T-helper 9 cell (primary cell): ENCODE results near the gene OXNAD1.
A peak's percentile ranks its signal among the peaks of the same experiment; 100 is the strongest.
"Not testable (repeated sequence)": the region's sequence is repeated elsewhere in the genome, so short reads cannot be mapped to it uniquely, and the experiment has no call there.

ENCODE experiments used
- DNase-seq: peaks from one replicate; pipeline ENCODE4 v3.0.0-alpha.2; 2020

Gene OXNAD1

DNA sequence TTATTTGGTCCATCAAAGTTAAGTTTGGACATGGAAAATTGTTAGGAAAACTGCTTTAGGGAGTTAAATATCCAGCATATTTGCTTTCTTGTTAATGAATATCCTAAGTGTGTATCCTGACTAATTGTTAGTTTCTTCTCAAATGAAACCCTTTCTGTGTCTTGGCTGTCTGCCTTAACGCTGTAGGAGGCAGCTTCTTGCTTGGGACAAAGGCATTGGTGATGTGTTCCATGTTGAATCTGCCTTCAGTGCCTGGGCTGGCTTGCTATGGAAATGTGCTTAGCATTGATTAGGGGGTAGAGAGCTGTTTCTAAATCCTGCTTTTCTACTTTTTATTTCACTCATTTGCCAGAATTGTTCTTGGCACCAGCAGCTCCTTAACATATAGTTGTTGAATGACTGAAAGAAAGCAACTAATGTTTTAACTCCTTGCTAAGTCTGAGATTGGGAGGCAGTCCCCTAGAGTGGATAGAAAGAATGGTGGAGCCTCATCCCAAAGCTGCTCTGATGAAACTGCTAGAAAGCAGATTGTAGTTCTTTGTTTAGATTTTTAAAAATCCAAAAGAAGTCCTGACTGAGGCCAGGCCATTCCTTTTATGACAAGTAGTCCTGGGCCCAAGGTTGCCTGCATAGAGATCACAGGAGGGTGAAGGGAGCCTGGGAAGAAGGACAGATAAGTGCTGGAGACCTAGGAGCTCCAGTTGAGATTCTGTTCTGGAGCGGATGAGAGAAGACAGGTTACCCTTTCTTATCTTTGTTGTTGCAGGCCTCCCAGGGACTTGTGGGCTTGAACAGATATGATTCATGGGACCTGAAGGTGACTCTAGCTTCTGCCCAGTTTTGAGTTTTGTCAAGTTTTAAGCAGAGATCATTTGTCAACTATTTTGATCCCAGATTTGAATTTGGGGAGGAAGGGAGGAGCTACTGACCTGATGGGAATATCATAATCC, 39.3 kb downstream of the OXNAD1 start:
- no peak for DNase-seq

DNA sequence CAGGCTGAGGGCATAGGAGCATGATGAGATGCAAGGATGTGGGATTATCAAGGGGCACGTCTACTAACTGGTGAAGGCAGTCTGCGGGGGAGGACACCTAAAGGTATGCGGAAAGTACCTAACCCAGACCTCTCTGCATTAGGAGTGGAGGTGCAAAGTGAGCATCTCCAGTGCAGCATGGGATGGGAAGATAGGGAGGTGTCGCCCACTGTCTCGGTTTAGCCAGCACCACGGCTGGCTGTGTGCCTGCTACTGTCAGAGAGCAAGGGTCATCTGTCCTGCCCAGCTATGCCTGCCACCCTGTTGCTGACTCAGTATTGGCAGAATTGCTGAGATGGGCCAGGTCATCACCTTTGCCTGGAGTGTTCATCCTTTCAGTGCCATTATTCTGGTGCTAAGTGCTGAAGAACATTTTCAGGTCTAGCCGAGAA, 40.1 kb downstream of the OXNAD1 start:
- DNase-seq: peak; percentile 28

DNA sequence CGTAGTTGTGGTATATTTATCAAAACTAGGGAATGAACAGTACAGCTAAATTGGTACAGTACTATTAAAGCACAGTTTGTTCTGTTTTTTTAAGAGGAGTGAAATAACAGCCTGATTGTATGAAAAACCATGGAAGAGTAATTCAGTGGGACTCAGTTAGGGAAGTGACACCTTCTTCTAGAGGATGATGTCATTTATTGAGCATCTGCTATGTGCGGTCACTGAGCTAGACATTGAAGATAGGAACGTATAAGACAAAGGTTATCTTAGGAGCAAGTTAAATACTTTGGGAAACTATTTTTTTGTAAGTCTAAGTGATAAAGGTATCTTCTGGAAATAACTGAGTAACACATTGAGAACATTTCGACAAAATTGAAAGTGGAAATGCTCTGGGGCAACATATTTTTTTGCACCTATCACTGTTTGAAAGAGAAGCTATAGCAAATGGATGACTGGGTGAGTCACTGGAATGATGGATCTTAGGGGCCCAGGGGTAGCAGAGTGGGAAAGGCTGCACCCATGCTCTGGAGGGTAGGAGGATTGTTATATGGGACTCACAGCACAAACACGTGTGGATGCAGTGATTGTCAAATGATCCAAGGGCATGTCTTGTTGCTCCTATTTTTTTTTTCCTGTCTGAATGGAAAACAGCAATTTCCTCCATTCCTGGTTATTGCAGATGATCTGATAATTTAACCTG, 43.0 kb downstream of the OXNAD1 start:
- no peak for DNase-seq

DNA sequence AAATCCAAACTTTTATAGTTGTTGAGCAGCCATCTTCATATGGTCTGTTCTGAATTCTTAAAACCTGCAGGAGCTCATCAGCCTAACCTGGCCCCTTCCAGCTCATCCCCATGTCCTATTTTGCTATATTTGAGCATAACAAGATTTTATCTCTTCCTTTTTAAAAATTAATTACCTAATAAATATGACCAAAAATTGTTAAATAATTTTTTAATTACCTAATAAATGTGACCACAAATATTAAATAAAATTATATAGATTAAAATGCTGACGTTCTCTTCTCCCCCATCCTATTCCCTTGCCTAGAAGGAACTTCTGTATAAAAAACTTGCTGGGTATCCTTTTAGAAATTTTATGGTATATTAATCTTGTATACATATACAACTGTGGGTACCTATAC, 43.7 kb downstream of the OXNAD1 start:
- no peak for DNase-seq

DNA sequence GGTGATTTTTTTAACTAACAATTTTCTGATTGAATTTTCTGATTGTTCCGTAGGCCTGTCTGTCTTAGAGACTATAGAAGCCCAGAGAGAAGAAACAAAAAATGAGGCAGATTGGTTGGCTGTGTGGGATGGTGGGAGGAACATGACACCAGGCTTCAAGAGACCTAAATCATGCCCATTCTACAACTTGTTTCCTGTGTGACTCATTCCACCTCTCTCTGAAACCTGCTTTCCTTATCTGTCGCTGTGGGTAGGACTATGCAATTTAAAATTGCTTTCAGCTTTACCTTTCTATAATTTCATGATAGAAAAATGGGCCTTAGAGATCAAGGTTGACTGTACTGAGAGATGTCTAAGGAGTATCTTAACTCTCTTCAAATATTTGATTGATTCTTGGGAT, 44.5 kb downstream of the OXNAD1 start:
- peak; percentile 32 for DNase-seq

DNA sequence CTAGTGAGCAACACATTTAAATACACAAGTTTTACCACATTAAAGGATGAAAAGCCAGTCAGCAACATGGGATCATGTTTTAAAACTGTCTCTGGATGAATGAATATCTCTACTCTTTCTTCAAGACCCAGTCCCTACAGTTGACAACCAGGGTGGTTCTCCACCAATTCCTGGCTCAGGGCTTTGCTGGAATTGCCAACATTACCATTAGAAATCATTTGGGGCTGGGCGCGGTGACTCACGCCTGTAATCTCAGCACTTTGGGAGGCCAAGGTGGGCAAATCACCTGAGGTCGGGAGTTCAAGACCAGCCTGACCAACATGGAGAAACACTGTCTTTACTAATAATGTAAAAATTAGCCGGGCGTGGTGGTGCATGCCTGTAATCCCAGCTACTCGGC, 45.5 kb downstream of the OXNAD1 start:
- DNase-seq: not testable (repeated sequence)

DNA sequence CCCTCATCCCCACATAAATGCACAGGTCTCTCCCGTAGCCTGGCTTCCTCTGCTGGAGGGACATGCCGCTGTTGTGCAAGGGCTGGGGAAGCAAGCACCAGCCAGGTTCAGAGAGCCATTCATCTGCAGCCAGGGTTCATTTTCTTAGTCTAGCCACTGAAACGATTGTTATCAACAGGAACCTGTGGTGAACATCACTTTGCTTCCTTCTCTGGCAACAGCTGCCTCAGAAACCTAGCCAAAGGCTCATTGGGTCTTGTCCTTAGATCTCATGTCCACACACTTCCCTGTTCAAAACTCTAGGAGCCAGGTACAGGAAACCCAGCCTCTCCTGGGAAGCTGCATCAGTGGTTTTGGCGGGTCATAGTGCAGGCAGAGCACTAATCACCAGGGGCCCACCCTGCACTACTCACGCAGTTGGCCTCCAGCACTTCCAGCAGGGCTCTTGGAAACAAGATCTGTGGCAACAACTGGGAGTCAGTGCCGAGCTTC, 47.0 kb downstream of the OXNAD1 start:
- peak; percentile 49 for DNase-seq

DNA sequence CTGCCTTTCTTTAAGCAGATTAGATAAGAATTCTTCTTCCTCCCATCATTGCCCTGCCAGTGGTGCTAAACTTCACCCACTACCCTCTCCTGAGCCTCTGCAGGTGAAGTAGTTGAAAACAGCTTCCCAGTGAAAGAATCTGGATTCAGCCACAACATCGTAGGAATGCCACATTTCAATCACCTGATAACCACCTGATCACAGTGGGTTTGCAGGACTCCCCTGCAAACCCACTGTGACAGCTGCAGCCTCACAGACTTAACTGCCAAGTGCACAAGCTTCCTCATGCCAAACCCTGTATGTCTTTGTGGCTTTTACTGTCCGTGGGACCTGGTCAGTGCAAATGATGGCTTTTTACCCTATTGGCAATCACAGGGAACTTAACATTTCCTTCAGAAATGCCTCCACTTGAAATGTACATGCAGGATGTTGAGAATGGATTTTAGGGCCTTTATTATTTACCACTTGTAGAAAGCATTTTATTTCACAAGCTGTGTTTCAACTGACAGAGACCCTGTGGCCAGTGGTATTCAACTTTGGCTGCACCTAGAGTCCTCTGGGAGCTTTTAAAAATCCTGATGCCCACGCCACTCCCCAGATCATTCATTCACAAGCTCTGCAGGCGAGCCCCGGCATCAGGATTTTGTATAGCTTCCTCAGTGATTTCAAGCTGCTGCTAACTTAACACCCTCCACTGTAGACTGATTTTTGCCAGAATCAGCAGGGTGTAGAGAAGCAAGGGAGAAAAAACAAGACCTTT, 49.1 kb downstream of the OXNAD1 start:
- no peak for DNase-seq

DNA sequence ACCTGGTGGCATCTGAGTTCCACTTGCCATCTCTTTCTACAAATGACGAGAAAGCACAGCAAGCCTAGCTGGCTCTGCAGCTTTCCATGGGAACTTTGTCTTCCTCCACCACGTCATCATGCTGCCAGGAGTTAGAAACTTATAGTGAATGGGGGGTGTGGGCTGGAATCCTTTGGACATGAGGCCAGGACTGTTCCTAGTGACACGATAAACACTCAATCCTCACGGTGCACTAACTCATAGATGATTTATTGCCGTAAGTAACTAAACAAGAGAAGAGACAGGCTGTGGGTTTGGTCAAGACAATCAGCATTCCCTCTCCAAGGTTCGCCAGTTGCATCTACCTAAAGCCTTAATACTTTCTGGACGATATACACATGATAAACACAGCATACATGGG, 50.6 kb downstream of the OXNAD1 start:
- no peak for DNase-seq

DNA sequence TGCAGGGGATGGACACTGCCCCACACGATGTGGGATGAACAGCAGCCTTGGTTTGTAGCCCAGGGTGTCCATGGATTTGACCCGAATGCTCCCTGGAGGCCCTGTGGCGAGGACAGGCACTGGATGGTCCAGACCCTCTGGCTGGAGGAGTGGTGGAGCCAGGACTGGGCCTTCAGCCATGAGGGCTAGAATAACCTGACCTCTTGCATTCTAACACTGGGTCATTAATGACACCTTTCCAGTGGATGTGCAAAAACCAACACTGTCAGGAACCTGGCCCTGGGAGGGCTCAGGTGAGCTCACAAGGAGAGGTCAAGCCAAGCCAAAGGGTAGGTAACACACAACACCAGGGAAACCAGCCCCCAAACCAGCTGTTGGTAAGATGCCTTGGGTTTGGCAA, 51.4 kb downstream of the OXNAD1 start:
- no peak for DNase-seq

DNA sequence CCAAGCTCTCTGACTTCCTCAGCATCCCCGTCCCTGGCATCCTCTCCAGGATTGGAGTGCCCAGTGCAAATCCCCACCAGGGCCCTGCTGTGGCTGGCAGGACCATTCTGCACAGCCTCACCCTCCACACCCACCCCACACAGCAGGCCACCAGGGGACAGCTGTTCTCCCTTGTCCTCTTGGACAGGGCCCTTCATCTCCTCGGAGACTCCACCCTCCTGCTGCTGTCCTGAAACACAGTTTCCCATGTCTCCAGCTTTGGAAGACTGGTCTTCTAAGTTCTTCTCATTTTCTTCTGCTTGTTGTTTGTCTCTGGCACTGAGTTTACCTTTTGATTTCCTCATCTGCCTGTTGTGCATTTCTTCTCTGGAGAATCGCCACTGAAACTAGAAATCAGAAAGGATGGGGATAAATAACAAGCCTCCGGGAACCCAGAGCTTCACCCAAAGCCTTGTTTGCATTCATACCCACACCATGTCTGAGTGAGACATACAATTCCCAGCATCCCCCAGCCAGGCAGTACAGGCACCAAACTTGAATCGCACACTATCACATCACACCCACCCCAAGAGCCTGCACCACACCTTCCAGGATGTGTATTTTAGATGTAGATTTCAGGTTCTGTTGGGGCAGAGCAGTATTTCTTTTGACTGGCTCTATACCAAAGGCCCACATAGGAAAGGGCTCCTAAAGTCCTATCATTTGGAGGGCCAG, 52.0 kb downstream of the OXNAD1 start:
- no peak for DNase-seq

DNA sequence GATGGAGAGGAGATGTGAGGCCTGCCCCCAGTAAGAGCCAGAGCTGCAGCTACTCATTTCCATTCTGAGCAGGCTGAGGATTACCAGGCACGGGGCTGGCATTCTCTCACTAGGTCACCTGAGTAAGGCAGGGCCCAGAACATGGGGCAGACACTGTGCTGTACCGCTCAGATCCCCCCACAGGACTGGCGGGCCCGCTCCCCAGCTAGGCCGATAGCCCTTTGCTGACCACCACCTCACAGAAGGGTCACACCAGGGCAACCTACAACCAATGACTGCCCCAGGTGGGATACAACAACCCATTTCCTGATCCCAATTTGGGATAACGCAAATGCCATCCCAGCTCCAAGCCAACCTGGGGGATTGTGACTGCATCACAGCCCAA, 52.5 kb downstream of the OXNAD1 start:
- DNase-seq: no peak

DNA sequence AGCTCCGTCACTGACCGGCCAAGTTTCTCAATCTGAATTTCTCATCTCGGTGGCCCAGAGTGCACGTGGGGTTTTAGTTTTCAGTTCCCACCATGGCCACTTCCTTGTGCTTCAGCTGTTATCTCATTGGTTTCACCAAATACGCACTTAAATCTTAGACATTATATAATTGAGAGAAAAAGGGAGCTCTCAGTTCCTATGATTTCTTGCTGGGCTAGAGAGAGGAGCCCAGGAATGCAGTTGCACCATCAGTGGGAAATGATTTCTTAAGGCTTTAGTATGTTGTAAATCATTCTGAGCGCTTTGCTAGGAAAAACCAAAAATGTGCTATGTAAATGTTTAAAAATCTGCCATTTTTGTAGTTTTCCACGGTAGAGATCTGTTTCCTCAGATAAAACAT, 53.2 kb downstream of the OXNAD1 start:
- DNase-seq: no peak

DNA sequence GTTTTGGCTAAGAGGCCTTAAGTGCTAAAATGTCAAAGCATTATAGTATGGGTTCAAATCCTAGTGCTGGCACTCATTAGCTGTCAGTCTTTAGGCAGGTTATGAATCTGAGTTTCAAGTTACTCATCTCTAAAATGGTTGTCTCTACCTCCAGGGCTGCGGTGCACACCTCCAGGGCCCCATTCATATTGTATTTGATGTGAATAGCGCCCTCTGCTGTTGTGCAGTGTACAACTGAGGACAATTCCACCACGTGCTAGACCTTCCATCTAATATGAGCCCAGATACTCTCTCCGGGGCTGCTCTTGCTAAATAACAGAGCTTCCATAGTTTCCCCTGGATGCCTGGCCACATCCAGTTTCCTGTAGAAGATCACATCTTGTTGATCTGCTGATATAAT, 54.3 kb downstream of the OXNAD1 start:
- peak; percentile 74 for DNase-seq

DNA sequence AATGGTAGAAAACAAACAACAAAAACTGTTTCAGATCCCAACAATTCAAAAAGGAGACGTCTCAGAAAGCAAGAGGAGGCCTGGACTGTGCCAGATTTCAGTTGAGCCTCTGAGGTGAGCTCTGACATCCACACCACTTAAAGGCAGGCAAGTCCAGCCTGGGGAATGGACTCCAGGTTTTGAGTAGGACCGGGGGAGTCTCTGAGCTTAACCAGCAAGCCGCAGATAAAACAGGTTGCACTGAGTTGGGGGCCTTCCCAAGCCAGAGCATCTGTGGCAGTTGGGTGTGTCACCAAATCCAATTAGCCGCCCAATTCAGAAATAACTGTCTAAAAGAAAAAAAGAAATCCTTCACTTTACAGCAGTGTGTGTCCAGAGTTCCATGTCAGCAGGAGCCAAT, 54.7 kb downstream of the OXNAD1 start:
- no peak for DNase-seq

DNA sequence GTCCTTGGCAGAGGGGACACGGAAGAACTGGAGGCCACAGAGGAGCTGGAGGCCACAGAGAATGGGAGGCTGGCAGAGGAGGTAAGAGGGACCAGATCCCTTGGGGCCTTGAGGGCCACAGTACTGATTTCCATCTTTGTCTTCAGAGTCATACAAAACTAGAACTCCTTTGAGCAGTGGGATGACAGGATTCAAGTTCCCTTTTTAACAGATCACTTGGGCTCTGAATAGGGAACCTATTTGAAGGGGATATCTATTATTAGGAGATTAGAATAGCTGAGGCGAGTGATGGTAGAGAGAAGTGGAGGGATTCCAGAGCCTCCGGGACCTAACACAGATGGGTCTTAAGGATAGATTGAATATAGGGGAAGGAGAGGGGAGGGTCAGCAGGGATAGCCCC, 55.7 kb downstream of the OXNAD1 start:
- DNase-seq: no peak

DNA sequence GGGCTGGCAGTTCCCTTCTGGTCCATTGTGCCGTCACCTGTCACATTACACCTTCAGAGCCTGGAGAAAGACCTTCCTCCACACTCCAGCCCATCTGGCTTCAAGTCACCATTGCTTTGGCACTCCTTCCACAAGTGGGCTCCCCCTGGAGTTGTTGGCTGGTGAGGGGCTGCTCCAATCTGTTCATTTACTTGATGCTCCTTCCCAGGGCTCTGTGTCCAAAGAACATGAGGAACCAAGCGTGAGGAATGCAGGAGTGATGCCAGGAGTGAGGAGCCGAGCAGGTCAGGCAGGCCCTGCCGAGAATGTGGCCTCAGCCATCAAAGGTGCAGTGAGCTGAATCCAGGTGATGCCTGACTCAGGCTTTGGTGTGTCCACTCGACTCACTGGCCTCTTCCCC, 57.2 kb downstream of the OXNAD1 start:
- no peak for DNase-seq

DNA sequence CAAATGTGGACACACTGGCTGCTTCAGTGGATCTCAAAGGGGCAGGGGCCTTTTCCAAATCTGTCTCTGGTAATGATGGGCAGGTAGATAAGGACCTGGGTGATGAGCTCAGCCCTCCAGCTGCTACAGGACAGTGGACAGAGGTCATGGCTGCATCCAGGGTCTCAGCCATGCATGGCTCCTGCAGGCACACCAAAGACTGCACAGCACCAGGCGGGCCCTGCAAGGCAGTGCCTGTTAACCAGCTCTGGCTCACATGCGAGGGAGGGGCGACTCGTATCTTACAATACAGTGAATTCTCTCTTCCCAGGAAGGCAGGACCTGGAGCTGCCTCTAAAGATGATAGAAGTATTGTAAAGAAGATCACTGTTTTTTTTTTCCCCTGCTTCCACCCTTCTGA, 58.7 kb downstream of the OXNAD1 start:
- DNase-seq: no peak

DNA sequence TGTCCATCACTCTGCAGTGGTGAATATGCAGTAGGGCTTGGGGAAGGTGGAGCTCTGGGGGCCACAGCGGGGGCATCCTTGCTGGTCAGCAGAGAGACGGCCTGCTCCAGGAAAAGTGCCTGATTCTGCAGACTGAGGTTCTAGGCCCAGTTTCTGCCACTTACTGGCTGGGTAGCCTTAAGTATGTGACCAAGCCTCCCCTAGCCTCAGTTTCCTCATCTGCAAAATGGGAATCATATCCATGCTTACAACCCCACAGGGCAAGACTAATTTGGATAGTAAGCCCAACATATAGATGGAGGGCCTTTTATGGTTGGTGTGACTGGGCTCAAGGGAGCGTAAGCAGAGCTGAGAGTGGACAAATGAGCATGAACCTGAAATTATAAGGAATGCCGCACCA, 60.8 kb downstream of the OXNAD1 start:
- no peak for DNase-seq

DNA sequence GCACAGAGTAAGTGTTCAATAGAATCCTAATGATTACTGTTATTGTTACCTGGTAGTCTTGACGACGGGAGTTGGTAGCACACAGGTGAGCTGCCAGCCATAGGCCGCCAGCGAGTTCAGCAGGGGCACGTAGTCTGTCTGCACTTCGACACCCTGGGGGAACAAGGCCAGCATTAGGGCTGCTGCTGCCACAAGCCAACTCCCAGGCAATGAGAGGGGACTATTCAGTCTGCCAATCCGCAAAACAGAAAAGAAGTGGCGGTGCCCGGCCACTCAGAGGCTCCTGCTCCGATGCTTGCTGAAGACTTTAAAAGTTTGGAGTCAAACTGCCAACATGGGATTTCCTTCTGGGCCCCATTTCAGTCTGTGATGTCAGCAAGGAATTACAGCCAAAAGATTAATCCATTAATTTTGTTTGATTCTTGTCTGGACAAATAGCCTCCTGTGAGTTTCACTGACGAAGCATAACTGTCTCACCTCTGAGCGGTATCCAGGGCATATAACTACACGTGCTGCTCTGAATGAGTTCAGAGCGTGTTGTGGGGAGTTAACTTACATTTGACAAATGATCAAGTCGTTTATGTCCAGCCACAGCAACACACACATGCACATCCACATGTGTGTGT, 61.8 kb downstream of the OXNAD1 start:
- no peak for DNase-seq

DNA sequence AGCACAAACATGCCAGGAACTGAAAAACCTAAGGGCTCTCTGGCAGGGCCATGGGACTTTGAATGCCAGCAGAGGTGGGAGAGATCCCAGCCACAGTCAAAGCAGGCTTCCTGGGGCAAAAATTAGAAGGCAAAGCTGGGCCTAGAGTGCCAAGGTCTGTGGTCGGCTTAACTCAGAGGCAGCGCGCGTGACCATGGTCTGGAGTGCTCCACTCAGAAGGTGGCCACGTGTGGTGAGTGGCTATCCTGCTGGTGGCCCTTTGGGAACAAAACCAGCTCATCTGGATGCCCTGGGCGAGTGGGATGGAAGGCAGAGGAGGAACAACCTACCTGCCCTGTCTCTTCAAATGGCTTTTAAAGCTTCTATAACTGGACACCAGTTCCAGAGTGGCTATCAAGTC, 63.1 kb downstream of the OXNAD1 start:
- no peak for DNase-seq
